Measurements from ENCODE around the gene CDKAL1. TPM values are rescaled to one million over a fixed set of nuclear protein-coding genes. Genes with fewer than 3 reads are reported as not detected.
A peak's percentile ranks its signal among the peaks of the same experiment; 100 is the strongest.

Gene CDKAL1
- total and polyA plus RNA-seq, 9 of the 15 experiments (the other 6 are each of a cell fraction or from before 2014, with no cell fraction given) = 11.2 to 36.3 (median 20.1) TPM

GRCh38 chr6:20789162-20789561, 254.9 kb downstream of the CDKAL1 start (continued):
- TF ChIP-seq, protein P1, sequence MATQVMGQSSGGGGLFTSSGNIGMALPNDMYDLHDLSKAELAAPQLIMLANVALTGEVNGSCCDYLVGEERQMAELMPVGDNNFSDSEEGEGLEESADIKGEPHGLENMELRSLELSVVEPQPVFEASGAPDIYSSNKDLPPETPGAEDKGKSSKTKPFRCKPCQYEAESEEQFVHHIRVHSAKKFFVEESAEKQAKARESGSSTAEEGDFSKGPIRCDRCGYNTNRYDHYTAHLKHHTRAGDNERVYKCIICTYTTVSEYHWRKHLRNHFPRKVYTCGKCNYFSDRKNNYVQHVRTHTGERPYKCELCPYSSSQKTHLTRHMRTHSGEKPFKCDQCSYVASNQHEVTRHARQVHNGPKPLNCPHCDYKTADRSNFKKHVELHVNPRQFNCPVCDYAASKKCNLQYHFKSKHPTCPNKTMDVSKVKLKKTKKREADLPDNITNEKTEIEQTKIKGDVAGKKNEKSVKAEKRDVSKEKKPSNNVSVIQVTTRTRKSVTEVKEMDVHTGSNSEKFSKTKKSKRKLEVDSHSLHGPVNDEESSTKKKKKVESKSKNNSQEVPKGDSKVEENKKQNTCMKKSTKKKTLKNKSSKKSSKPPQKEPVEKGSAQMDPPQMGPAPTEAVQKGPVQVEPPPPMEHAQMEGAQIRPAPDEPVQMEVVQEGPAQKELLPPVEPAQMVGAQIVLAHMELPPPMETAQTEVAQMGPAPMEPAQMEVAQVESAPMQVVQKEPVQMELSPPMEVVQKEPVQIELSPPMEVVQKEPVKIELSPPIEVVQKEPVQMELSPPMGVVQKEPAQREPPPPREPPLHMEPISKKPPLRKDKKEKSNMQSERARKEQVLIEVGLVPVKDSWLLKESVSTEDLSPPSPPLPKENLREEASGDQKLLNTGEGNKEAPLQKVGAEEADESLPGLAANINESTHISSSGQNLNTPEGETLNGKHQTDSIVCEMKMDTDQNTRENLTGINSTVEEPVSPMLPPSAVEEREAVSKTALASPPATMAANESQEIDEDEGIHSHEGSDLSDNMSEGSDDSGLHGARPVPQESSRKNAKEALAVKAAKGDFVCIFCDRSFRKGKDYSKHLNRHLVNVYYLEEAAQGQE (IDR thresholded peaks at IDR 0.05; ENCODE audit: borderline replicate concordance) = peak; percentile 20; the same call in 1 of the 2 replicates
- TF ChIP-seq, protein P1 (CRISPR knock-in tag; IDR thresholded peaks at IDR 0.05; ENCODE audit: low read depth) = no peak
- TF ChIP-seq ZNF354B (CRISPR knock-in tag; IDR thresholded peaks at IDR 0.05) (no peak), JUN (IDR thresholded peaks at IDR 0.05; ENCODE audit: borderline replicate concordance, low read depth, low read length) (no peak), JUN (CRISPR knock-in tag; IDR thresholded peaks at IDR 0.05; ENCODE audit: borderline replicate concordance) (no peak)

Data from K562 (cell line).